ENCODE data around the gene FOXJ2.
"Not testable (repeated sequence)": the region's sequence is repeated elsewhere in the genome, so short reads cannot be mapped to it uniquely, and the experiment has no call there.

The FOXJ2 gene

GRCh38 chr12:8032242-8033152 is at the start of gene FOXJ2:
Gene FOXJ2 (plus strand): TSS chr12:8032716. CDS start chr12:8039833, 7,117 bp downstream.
- in situ Hi-C loops (cut with MboI; ENCODE audit: low sequenced_read_pairs): no loop called here

GRCh38 chr12:7983019-7983418 is 49.5 kb upstream of the FOXJ2 start:
- in situ Hi-C loops (cut with MboI; ENCODE audit: low sequenced_read_pairs): not testable (repeated sequence)

GRCh38 chr12:7983460-7983859 is 49.1 kb upstream of the FOXJ2 start:
- in situ Hi-C loops (cut with MboI; ENCODE audit: low sequenced_read_pairs): not testable (repeated sequence)

GRCh38 chr12:7984900-7985299 is 47.6 kb upstream of the FOXJ2 start:
- in situ Hi-C loops (cut with MboI; ENCODE audit: low sequenced_read_pairs): no loop called here

- in situ Hi-C loops (cut with MboI; ENCODE audit: low sequenced_read_pairs): no loop called here
Measured at GRCh38 chr12:7985802-7986418, 46.6 kb upstream of the FOXJ2 start.

GRCh38 chr12:7989827-7990491 is 42.6 kb upstream of the FOXJ2 start:
- in situ Hi-C loops (cut with MboI; ENCODE audit: low sequenced_read_pairs): loop anchor here (10.0 kb wide), 1 partner anchor 135 kb away; no protein-coding TSS in a partner anchor

- in situ Hi-C loops (cut with MboI; ENCODE audit: low sequenced_read_pairs): loop anchor here (10.0 kb wide), 1 partner anchor 137 kb away; no protein-coding TSS in a partner anchor
Measured at GRCh38 chr12:7991535-7991934, 41.0 kb upstream of the FOXJ2 start.

GRCh38 chr12:7994731-7995205 is 37.7 kb upstream of the FOXJ2 start:
- in situ Hi-C loops (cut with MboI; ENCODE audit: low sequenced_read_pairs): loop anchor here (10.0 kb wide), 1 partner anchor 140 kb away; no protein-coding TSS in a partner anchor

GRCh38 chr12:7995266-7995963 is 37.1 kb upstream of the FOXJ2 start:
- in situ Hi-C loops (cut with MboI; ENCODE audit: low sequenced_read_pairs): loop anchor here (10.0 kb wide), 1 partner anchor 141 kb away; no protein-coding TSS in a partner anchor

GRCh38 chr12:8000827-8001226 is 31.7 kb upstream of the FOXJ2 start:
- in situ Hi-C loops (cut with MboI; ENCODE audit: low sequenced_read_pairs): not testable (repeated sequence)

- in situ Hi-C loops (cut with MboI; ENCODE audit: low sequenced_read_pairs): not testable (repeated sequence)
Measured at GRCh38 chr12:8001496-8001895, 31.0 kb upstream of the FOXJ2 start.

GRCh38 chr12:8004897-8005296 is 27.6 kb upstream of the FOXJ2 start:
- in situ Hi-C loops (cut with MboI; ENCODE audit: low sequenced_read_pairs): not testable (repeated sequence)

GRCh38 chr12:8011331-8011730 is 21.2 kb upstream of the FOXJ2 start:
- in situ Hi-C loops (cut with MboI; ENCODE audit: low sequenced_read_pairs): no loop called here

- in situ Hi-C loops (cut with MboI; ENCODE audit: low sequenced_read_pairs): no loop called here
Measured at GRCh38 chr12:8012651-8013309, 19.7 kb upstream of the FOXJ2 start.

- in situ Hi-C loops (cut with MboI; ENCODE audit: low sequenced_read_pairs): no loop called here
Measured at GRCh38 chr12:8014836-8015235, 17.7 kb upstream of the FOXJ2 start.

GRCh38 chr12:8018213-8018612 is 14.3 kb upstream of the FOXJ2 start:
- in situ Hi-C loops (cut with MboI; ENCODE audit: low sequenced_read_pairs): not testable (repeated sequence)

- in situ Hi-C loops (cut with MboI; ENCODE audit: low sequenced_read_pairs): no loop called here
Measured at GRCh38 chr12:8018666-8019581, 13.6 kb upstream of the FOXJ2 start.

- in situ Hi-C loops (cut with MboI; ENCODE audit: low sequenced_read_pairs): no loop called here
Measured at GRCh38 chr12:8026291-8026900, 6.1 kb upstream of the FOXJ2 start.

- in situ Hi-C loops (cut with MboI; ENCODE audit: low sequenced_read_pairs): no loop called here
Measured at GRCh38 chr12:8027856-8028255, 4.7 kb upstream of the FOXJ2 start.

All from HL-60/S4 treated with retinoic acid at 250 ng/mL for 4 days and 3 days (cell line).